Nephron (organoid): Measurements from ENCODE around the gene COG5.

Experiments used
- H3K27ac Mint-ChIP-seq, 3 experiments: 2 replicates each; pipeline ENCODE4 v1.8.0; 2020; ENCODE audit warnings: mixed read lengths in 3 of 3, mild to moderate bottlenecking in 2 of 3, moderate library complexity in 1 of 3
- H3K27me3 Mint-ChIP-seq: 2 replicates; pipeline ENCODE4 v1.8.0; 2021; ENCODE audit warnings: low read depth, mild to moderate bottlenecking, moderate library complexity, mixed read lengths
- H3K36me3 Mint-ChIP-seq: 2 replicates; pipeline ENCODE4 v1.8.0; 2020; ENCODE audit warnings: low read depth, mixed read lengths
- H3K4me1 Mint-ChIP-seq: 2 replicates; pipeline ENCODE4 v1.8.0; 2020; ENCODE audit warnings: mixed read lengths
- H3K4me3 Mint-ChIP-seq, 3 experiments: 2 replicates each; pipeline ENCODE4 v1.8.0; 2020; ENCODE audit warnings: mild to moderate bottlenecking in 3 of 3, mixed read lengths in 3 of 3, moderate library complexity in 2 of 3
- H3K9me3 Mint-ChIP-seq: 2 replicates; pipeline ENCODE4 v1.8.0; 2020; ENCODE audit warnings: mixed read lengths
- CTCF ChIP-seq, 3 experiments: fragments of 200-600 bp; sonication (generic); IDR thresholded peaks; one replicate each; pipeline ENCODE4 v1.5.0; 2021; ENCODE audit warnings: antibody characterized with exemption in 3 of 3; ENCODE audit not compliant: unreplicated experiment in 3 of 3

The COG5 gene

GRCh38 chr7:107237451-107237850 is 326.3 kb downstream of the COG5 start:
- H3K4me1 Mint-ChIP-seq: no peaks in the 10 kb centered on the region

GRCh38 chr7:107236862-107237261 is 326.9 kb downstream of the COG5 start:
- no peak for TF ChIP-seq CTCF (IDR thresholded peaks at IDR 0.05; ENCODE audit: unreplicated experiment in 3 of 3)
- no peak overlapping the region for H3K4me3 Mint-ChIP-seq
- H3K27me3 Mint-ChIP-seq: no peaks in the 10 kb centered on the region
- H3K36me3 Mint-ChIP-seq: peaks cover 10% of the 10 kb centered on the region
- H3K4me1 Mint-ChIP-seq: no peaks in the 10 kb centered on the region
- H3K9me3 Mint-ChIP-seq: no peaks in the 10 kb centered on the region
- H3K27ac Mint-ChIP-seq: no peak overlapping the region

More at GRCh38 chr7:107237451-107237850, 326.3 kb downstream of the COG5 start:
- no peaks in the 10 kb centered on the region for H3K9me3 Mint-ChIP-seq
- H3K4me3 Mint-ChIP-seq: no peak overlapping the region
- TF ChIP-seq CTCF (IDR thresholded peaks at IDR 0.05; ENCODE audit: unreplicated experiment in 3 of 3): no peak
- peaks cover 14% of the 10 kb centered on the region for H3K36me3 Mint-ChIP-seq
- no peak overlapping the region for H3K27ac Mint-ChIP-seq
- H3K27me3 Mint-ChIP-seq: no peaks in the 10 kb centered on the region

- Mint-ChIP-seq H3K27ac (no peak overlapping the region), H3K4me1 (no peaks in the 10 kb centered on the region), H3K36me3 (peaks cover 4% of the 10 kb centered on the region), H3K9me3 (no peaks in the 10 kb centered on the region), H3K4me3 (no peak overlapping the region), H3K27me3 (no peaks in the 10 kb centered on the region)
- no peak for TF ChIP-seq CTCF (IDR thresholded peaks at IDR 0.05; ENCODE audit: unreplicated experiment in 3 of 3)
Observed at GRCh38 chr7:107234436-107234835, 329.3 kb downstream of the COG5 start.

GRCh38 chr7:107233981-107234380 is 329.7 kb downstream of the COG5 start:
- no peak for TF ChIP-seq CTCF (IDR thresholded peaks at IDR 0.05; ENCODE audit: unreplicated experiment in 3 of 3)
- no peaks in the 10 kb centered on the region for H3K4me1 Mint-ChIP-seq

GRCh38 chr7:107233174-107233573 is 330.5 kb downstream of the COG5 start:
- H3K36me3 Mint-ChIP-seq: peaks cover 3% of the 10 kb centered on the region
- no peak overlapping the region for H3K27ac Mint-ChIP-seq
- no peaks in the 10 kb centered on the region for H3K27me3 Mint-ChIP-seq
- H3K4me3 Mint-ChIP-seq: no peak overlapping the region
- TF ChIP-seq CTCF (IDR thresholded peaks at IDR 0.05; ENCODE audit: unreplicated experiment in 3 of 3): no peak
- H3K4me1 Mint-ChIP-seq: no peaks in the 10 kb centered on the region
- H3K9me3 Mint-ChIP-seq: no peaks in the 10 kb centered on the region

More at GRCh38 chr7:107233981-107234380, 329.7 kb downstream of the COG5 start:
- H3K36me3 Mint-ChIP-seq: peaks cover 3% of the 10 kb centered on the region
- no peaks in the 10 kb centered on the region for H3K9me3 Mint-ChIP-seq
- no peak overlapping the region for H3K4me3 Mint-ChIP-seq
- no peaks in the 10 kb centered on the region for H3K27me3 Mint-ChIP-seq
- H3K27ac Mint-ChIP-seq: no peak overlapping the region

- Mint-ChIP-seq H3K36me3 (peaks cover 3% of the 10 kb centered on the region), H3K27me3 (no peaks in the 10 kb centered on the region), H3K4me1 (no peaks in the 10 kb centered on the region), H3K9me3 (no peaks in the 10 kb centered on the region), H3K4me3 (no peak overlapping the region), H3K27ac (no peak overlapping the region)
- TF ChIP-seq CTCF (IDR thresholded peaks at IDR 0.05; ENCODE audit: unreplicated experiment in 3 of 3): no peak
Observed at GRCh38 chr7:107232568-107233090, 331.1 kb downstream of the COG5 start.
